K562 (cell line): Measurements from ENCODE around the gene FCRLA. TPM values are rescaled to one million over a fixed set of nuclear protein-coding genes. Genes with fewer than 3 reads are reported as not detected.
"Not testable (repeated sequence)": the region's sequence is repeated elsewhere in the genome, so short reads cannot be mapped to it uniquely, and the experiment has no call there.

Source experiments
- ATAC-seq: fragments of 200-7000 bp; cut with Tn5 transposase; 3 replicates; pipeline ENCODE4 v1.9.1; 2020; ENCODE audit warnings: moderate library complexity
- BruUV-seq: library from RNA; stranded (reverse); fragments of 400-500 nt; replicated peaks from 2 replicates; lab custom pipeline; 2021; lab: Mats Ljungman, UMichigan
- CTCF ChIA-PET: fragments of 300-600 bp; formaldehyde crosslinking; extraction: SDS; loops from one replicate; lab custom pipeline; 2021; ENCODE audit warnings: low intra/inter-chr PET ratio; lab: Yijun Ruan, JAX
- POLR2A ChIA-PET: fragments of 300-600, 350-650 bp; sonication (Branson Sonifier 250); formaldehyde crosslinking; extraction: SDS; loops from one replicate; lab custom pipeline; 2021; ENCODE audit warnings: antibody characterized with exemption, inconsistent platforms; lab: Yijun Ruan, JAX
- DNase-seq, 4 experiments: peaks; one replicate each; pipeline versions ENCODE4 v3.0.0 to v3.0.0-alpha.2; 2011 to 2018; ENCODE audit warnings: low spot score in 3 of 4, mixed read lengths in 3 of 4; ENCODE audit errors: extremely low read depth in 1 of 4
- FAIRE-seq: peaks from 2 replicates; lab custom pipeline; 2011; peaks lifted over from hg19 to GRCh38; lab: Jason Lieb, UNC
- H2AFZ ChIP-seq: 2 replicates; pipeline ENCODE4 v1.6.0; 2011; ENCODE audit warnings: low read depth, low read length, control low read depth, inconsistent platforms
- H3K27ac ChIP-seq: fragments of 200-600 bp; 3 replicates; pipeline ENCODE4 v1.8.0; 2011; ENCODE audit warnings: low read depth, mild to moderate bottlenecking, control low read depth, inconsistent platforms, low read length, moderate library complexity, mixed read lengths; ENCODE audit errors: extremely low read depth
- H3K27me3 ChIP-seq, 2 experiments: fragments of 300-600 bp in 1 of 2; 2 replicates in 1 of 2; 3 replicates in 1 of 2; pipeline versions ENCODE4 v1.6.0 to v1.8.0; 2011; ENCODE audit warnings: inconsistent platforms in 2 of 2, low read length in 2 of 2, mild to moderate bottlenecking in 1 of 2, mixed read lengths in 1 of 2, moderate library complexity in 1 of 2; ENCODE audit not compliant: control insufficient read depth in 2 of 2, insufficient read depth in 2 of 2
- H3K36me3 ChIP-seq: fragments of 300-600 bp; 3 replicates; pipeline ENCODE4 v1.8.0; 2011; ENCODE audit warnings: mild to moderate bottlenecking, low read length, inconsistent platforms; ENCODE audit not compliant: control insufficient read depth, insufficient read depth
- H3K4me1 ChIP-seq, 2 experiments: fragments of 200-600 bp in 1 of 2; replicated peaks in 1 of 2; 2 replicates in 1 of 2; 3 replicates in 1 of 2; pipeline versions ENCODE4 v1.5.1 to v1.8.0; 2011; ENCODE audit warnings: inconsistent platforms in 2 of 2, low read length in 2 of 2, mild to moderate bottlenecking in 1 of 2, mixed read lengths in 1 of 2, moderate library complexity in 1 of 2; ENCODE audit not compliant: control insufficient read depth in 2 of 2, insufficient read depth in 2 of 2
- H3K4me2 ChIP-seq: 2 replicates; pipeline ENCODE4 v1.6.1; 2011; ENCODE audit warnings: low read length, control low read depth, inconsistent platforms, mixed read lengths; ENCODE audit not compliant: insufficient read depth
- H3K4me3 ChIP-seq: fragments of 200-600 bp; sonication (generic), shearing (Covaris generic); 2 replicates; pipeline ENCODE4 v1.5.1; 2016; ENCODE audit warnings: control low read depth, inconsistent platforms
- H3K79me2 ChIP-seq: fragments of 200-600 bp; 3 replicates; pipeline ENCODE4 v1.8.0; 2011; ENCODE audit warnings: low read length, inconsistent platforms; ENCODE audit not compliant: control insufficient read depth, insufficient read depth
- H3K9ac ChIP-seq, 2 experiments: 2 replicates each; pipeline versions ENCODE4 v1.6.0 to v1.6.1; 2011; ENCODE audit warnings: low read depth in 2 of 2, low read length in 2 of 2, control low read depth in 1 of 2, inconsistent platforms in 1 of 2, mild to moderate bottlenecking in 1 of 2, mixed read lengths in 1 of 2; ENCODE audit not compliant: insufficient read depth in 1 of 2
- H3K9me1 ChIP-seq: one replicate; pipeline ENCODE4 v1.6.0; 2011; ENCODE audit warnings: inconsistent platforms, mild to moderate bottlenecking, low read length, moderate library complexity; ENCODE audit not compliant: control insufficient read depth, insufficient read depth
- H3K9me3 ChIP-seq: replicated peaks from 2 replicates; pipeline ENCODE4 v1.5.1; 2011; ENCODE audit warnings: low read depth, low read length, inconsistent platforms; ENCODE audit not compliant: control insufficient read depth, insufficient read depth
- H4K20me1 ChIP-seq: replicated peaks from 2 replicates; pipeline ENCODE4 v1.6.1; 2011; ENCODE audit warnings: low read length, inconsistent platforms, mixed read lengths; ENCODE audit not compliant: control insufficient read depth, insufficient read depth
- AFF1 ChIP-seq, 2 experiments: fragments of 450-650 bp; IDR thresholded peaks; 2 replicates each; pipeline ENCODE4 v1.6.1; 2018; ENCODE audit warnings: mild to moderate bottlenecking in 2 of 2, low read depth in 1 of 2; ENCODE audit not compliant: partially characterized antibody in 2 of 2
- WGBS: fragments of 100-300 bp; shearing (Covaris generic); methylation state at CpG from one replicate; pipeline ENCODE4 v1.1.6; 2016; ENCODE audit warnings: low coverage, mixed read lengths; ENCODE audit not compliant: insufficient coverage; ENCODE audit errors: missing lambda C conversion rate; 5-methylcytosine and 5-hydroxymethylcytosine counted together
- in situ Hi-C: fragments of 300-500 bp; cut with MboI; formaldehyde crosslinking; loops from 4 replicates; pipeline ENCODE4 v1.15.0; 2018; ENCODE audit warnings: inconsistent platforms, mixed read lengths
- intact Hi-C: fragments of 100-400 bp; cut with micrococcal nuclease; formaldehyde crosslinking; loops from 2 replicates; pipeline ENCODE4 v1.14.2; 2022
- polyA plus RNA-seq, 8 experiments: library from polyadenylated mRNA; depleted of rRNA in 4 of 8; stranded (reverse) in 5 of 8; unstranded in 3 of 8; fragments of >200 nt; fragmentation: Nextera tagmentation in 2 of 8; fragmentation: Illumina TruSeq in 1 of 8; extraction: Ambion mirVana in 2 of 8; extraction: Trizol in 1 of 8; gene quantifications; 2 replicates each; pipeline versions ENCODE4 v1.2.1 to v1.2.3, GENCODE V29; 2011 to 2014; ENCODE audit warnings: inconsistent platforms in 1 of 8, missing spikeins in 1 of 8
- total RNA-seq, 7 experiments: library from RNA; depleted of rRNA in 6 of 7; stranded (reverse); fragments of >200 nt in 6 of 7; fragmentation: Illumina TruSeq in 2 of 7; extraction: Trizol in 2 of 7; gene quantifications; 2 replicates each; pipeline versions ENCODE4 v1.2.1 to v1.2.3, GENCODE V29; 2011 to 2021; ENCODE audit warnings: low replicate concordance in 1 of 7

The FCRLA gene
- total and polyA plus RNA-seq, 9 of the 15 experiments (the other 6 are each of a cell fraction or from before 2014, with no cell fraction given): 0.09 to 0.84 (median 0.44) TPM

GRCh38 chr1:161698302-161698701 is 8.7 kb upstream of the FCRLA start:
- H3K9me3 ChIP-seq, H4K20me1 ChIP-seq, intact Hi-C loops, H3K27ac ChIP-seq, ATAC-seq, H3K27me3 ChIP-seq, H3K9me1 ChIP-seq, H2AFZ ChIP-seq, H3K4me3 ChIP-seq, in situ Hi-C loops, H3K36me3 ChIP-seq, FAIRE-seq, H3K9ac ChIP-seq, CTCF ChIA-PET, DNase-seq, H3K4me2 ChIP-seq, H3K4me1 ChIP-seq, H3K79me2 ChIP-seq, BruUV-seq: not testable (repeated sequence)
- WGBS: 26% methylated on average over 2 of the region's 2 CpGs
- POLR2A ChIA-PET: interaction anchor here (0.7 kb wide), 1 partner anchor 16 kb away, joined by 3 read pairs; no protein-coding TSS in a partner anchor
- peak in 1 of 2 experiments; percentile 95 for TF ChIP-seq AFF1 (IDR thresholded peaks at IDR 0.05; ENCODE audit: low read depth in 1 of 2, partially characterized antibody in 2 of 2)
